Stimulated activated CD4-positive, alpha-beta T cell treated with anti-CD3 and anti-CD28 coated beads, Interleukin-2, amount 100 ng/mL, for 4 hours (primary cell): Measurements from ENCODE around the gene ERCC8.
"Not testable (repeated sequence)": the region's sequence is repeated elsewhere in the genome, so short reads cannot be mapped to it uniquely, and the experiment has no call there.

Experiments used
- DNase-seq: peaks from one replicate; pipeline ENCODE4 v3.0.0-alpha.2; 2020; ENCODE audit warnings: low read depth

Gene ERCC8

DNA sequence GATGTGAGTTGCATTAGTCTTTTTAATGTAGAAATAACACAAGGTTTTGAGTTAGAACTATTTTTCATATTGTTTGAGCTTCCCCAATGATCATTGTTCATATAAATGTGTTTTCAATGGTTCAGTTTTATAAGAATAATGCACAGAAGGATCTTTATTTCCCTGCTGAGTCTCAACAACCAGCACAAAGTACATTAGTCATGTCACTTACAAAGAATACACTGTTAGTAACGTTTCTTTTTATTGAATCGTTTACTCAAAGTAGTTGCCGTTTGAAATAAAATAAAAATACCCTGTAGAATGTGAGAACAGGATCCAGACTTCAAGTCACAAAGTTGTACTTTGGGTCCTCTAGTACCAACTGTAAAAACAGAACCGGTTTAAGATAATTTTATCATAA is 41.5 kb downstream of the ERCC8 start:
- DNase-seq = no peak

- no peak for DNase-seq
Measured at GRCh38 chr5:60896991-60897390, 47.9 kb downstream of the ERCC8 start.

DNA sequence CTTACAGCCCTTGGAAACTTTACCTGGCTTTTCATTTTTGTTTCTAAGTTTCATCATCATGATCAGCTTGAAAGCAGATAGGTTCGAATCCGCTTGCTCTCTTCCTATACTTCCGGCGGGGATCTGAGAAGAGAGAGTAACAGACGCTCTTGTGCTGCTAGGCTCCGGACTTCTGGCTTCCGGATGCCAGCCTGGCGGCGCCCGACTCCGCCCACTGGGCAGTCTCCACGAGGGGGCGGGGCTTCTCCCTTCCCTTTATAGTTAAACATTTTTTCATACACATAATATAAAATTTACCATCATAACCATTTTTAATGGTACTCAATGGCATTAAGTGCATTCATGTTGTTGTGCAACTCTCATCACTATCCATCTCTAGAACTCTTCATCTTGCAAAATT is 51.3 kb downstream of the ERCC8 start:
- DNase-seq = no peak

GRCh38 chr5:60891667-60892066 is 53.2 kb downstream of the ERCC8 start:
- DNase-seq = no peak

- no peak for DNase-seq
Measured at GRCh38 chr5:60888359-60889061, 56.4 kb downstream of the ERCC8 start.

DNA sequence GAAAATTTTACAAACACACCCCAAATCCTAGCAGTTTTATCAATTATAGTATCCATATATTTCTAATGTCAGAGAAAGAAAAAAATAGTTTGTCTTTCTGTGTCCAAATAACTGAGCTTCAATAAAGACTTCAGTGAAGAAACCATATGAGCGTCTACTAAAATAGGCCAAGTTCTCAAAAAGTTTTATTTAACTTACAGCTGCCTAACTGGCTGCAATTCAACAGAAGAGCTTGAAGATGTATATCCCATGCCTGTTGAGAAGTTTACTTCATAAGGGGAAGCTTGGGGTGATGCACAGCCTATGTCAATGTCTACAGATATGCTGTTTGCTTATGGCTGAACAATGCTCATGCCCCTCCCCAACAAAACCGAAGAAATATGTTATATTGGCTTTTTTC is 57.1 kb downstream of the ERCC8 start:
- no peak for DNase-seq

DNA sequence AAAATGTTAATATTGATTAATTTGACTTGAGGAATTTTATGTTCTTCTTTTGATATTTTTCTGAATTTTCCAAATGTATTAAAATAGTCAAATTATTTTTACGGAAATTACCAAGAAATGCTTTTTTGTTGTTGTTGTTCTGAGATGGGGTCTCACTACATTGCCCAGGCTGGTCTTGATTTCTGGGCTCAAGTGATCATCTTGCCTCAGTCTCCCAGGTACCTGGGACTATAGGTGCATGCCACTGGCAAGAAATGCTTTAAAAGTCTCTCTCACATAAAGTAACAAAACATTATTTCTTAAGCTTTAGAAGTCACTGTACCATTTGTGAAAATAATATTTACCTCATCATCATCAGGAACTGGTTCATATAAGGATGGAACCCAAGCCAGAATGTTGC is 57.8 kb downstream of the ERCC8 start:
- DNase-seq = no peak

- DNase-seq = no peak
Measured at GRCh38 chr5:60886158-60886557, 58.7 kb downstream of the ERCC8 start.

DNA sequence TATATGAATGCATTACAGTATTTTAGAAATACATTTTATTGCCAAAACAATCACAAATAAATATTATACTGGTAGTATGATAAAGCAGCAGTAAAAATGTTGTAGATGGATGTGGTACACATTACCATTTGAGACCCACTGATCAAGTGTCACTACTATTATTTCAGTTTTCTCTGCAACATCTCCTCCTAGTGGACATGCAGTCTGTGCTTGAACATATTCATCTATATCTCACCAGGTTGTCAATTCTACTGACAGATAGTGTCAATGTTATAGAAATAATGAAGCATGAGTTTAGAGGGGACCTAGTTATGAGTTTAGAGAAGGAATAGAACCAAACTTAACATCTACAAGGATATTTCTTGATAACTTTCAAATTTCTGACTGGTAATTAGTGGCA is 61.6 kb downstream of the ERCC8 start:
- no peak for DNase-seq

DNA sequence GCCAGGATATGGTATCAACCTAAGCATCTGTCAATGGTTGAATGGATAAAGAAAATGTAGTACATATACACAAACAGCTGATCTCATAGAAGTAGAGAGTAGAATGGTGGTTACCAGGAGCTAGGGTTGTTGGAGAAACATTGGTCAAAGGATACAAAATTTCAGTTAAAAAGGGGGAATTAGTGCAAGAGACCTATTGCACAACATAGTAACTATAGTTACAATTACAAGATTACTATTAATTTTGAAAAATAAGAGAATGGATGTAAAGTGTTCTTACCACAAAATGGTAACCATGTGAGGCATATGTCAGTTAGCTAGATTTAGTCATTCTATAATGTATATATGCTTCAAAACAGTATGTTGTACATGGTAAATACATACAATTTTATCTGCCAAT is 72.0 kb downstream of the ERCC8 start:
- no peak for DNase-seq

DNA sequence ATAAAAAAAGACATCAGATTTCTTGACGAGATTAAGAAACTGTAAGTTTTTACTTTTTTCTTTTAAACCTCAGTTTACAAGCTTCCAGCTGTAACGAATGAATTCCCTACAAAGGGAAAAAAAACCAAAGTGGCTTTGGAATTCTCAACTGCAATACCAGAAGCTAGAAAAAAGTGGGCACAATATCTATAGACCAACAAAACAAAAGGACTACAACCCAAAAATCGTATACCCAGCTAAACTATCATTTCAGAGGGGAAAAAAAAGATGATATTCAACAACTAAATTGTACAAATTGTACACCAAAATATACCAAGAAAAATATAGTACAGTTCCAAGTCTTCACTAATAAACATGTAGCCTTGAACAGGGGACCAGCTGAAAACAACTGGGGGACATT is 74.0 kb downstream of the ERCC8 start:
- no peak for DNase-seq

GRCh38 chr5:60860572-60860971 is 84.3 kb downstream of the ERCC8 start:
- not testable (repeated sequence) for DNase-seq

GRCh38 chr5:60856066-60856465 is 88.8 kb downstream of the ERCC8 start:
- no peak for DNase-seq

DNA sequence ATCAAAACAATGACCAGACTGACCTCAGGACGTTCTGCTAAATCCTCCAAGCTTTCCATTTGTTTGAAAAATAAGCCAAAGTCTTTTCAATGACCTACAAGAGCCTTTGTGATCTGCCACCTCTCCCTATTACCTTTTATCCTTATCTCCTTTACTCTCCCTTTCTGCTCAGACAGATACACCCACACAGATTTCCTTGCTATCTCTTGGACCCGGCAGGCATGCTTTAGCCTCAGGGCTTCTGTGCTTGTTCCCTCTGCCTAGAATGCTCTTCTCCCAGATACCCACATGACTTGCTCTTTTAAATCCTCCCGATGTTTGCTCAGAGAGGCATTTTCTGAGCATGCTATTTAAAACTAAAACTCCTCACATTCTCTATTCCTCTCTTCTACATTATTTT is 91.9 kb downstream of the ERCC8 start:
- no peak for DNase-seq

- no peak for DNase-seq
Measured at GRCh38 chr5:60852317-60852716, 92.6 kb downstream of the ERCC8 start.

- no peak for DNase-seq
Measured at GRCh38 chr5:60851626-60852025, 93.2 kb downstream of the ERCC8 start.

DNA sequence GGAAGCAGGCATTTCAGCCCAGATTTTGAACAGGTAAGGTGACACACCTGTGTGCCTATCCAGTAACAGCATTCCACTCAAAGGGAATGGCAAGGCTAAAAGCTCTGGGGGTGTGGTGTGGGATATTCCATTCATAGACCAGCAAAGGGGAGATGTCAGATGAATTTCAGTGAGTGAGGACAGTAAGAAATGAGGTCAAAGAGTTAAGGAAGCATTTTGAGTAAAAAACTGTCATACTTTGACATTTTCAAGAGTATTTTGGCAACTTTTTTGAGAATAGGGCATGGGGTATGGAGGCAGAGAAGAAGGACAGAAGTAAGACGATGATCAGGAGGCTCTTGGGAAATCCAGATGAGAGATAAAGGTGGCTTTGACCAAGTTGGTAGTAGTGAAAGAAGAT is 98.6 kb downstream of the ERCC8 start:
- DNase-seq = no peak

- DNase-seq = peak; percentile 9
Measured at GRCh38 chr5:60843936-60844905, 100.6 kb downstream of the ERCC8 start, which contains the start of gene ELOVL7. Gene ELOVL7 (minus strand): TSS chr5:60844269. CDS start chr5:60787397, 56,872 bp downstream.

DNA sequence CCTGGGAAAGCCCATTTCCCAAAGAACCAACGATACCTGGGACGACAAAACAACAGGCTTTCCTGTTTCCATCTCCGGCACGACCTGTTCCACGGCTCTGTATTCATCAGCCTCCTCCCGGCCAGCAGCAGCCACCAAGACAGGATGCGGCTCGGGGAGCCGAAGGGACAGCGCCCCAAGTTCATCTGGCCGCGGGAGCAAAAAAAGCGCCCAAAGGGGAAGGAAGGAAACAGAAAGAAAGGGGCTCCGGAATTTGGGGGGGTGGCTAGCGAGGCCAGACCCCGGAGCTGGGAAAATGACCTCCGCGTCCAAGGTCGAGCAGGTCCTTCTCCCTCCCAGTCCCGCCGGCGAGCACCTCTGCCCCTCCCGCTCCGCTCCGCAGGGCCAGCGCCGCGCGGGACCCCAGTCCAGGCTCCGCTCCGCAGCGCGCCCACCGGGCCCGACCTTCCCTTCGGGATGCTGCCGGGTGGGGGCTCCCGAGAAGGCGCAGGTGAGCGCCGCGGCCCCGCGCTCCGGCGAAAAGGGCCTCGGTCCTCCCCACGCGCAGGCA is 101.4 kb downstream of the ERCC8 start:
- DNase-seq = no peak

DNA sequence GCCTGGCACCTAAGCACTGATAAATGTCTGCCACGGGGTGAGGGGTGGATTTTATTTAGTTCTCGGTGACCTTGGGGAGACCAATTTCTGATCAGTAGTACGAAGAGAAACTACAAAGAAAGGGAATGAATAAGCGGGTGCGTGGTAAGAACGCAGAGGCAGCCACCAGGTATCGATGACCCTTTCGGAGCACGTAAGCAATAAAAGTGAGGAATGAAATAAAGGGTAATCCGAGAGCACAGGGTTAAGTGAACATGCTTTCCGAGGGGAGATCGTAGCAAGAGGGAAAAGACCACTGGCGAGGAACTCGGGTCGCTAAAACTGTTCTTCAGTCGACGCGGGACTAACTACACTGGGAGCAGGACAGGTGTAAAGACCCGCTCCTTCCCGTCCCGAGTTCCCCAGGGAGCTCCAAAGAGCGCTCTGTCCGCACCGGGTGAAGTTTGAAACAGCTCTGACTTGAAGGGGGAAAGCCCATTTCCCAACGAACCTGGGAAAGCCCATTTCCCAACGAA is 101.9 kb downstream of the ERCC8 start:
- no peak for DNase-seq

- DNase-seq = no peak
Measured at GRCh38 chr5:60841361-60841760, 103.5 kb downstream of the ERCC8 start.

GRCh38 chr5:60836131-60836530 is 108.7 kb downstream of the ERCC8 start:
- DNase-seq = no peak

DNA sequence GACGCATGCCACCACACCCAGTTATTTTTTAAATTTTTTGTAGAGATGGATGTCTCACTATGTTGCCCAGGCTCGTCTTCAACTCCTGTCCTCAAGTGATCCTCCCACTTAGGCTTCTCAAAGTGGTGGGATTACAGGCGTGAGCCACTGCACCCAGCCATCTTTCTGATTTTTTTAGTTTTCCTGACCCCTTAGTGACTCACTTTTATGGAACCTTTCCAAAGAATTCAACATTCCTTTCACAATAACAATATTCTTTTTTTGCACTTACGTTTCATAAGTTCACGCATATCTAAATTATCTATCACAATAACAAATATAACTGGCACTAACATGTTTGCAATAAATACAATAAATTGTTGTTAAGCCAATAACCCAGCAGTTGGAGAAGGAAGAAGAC is 109.3 kb downstream of the ERCC8 start:
- no peak for DNase-seq
